Eye (tissue), 1 donor: ENCODE measurements around the gene NOX5.

Source experiments
- DNase-seq: peaks from one replicate; pipeline ENCODE4 v3.0.0-alpha.2; 2015

NOX5 gene

DNA sequence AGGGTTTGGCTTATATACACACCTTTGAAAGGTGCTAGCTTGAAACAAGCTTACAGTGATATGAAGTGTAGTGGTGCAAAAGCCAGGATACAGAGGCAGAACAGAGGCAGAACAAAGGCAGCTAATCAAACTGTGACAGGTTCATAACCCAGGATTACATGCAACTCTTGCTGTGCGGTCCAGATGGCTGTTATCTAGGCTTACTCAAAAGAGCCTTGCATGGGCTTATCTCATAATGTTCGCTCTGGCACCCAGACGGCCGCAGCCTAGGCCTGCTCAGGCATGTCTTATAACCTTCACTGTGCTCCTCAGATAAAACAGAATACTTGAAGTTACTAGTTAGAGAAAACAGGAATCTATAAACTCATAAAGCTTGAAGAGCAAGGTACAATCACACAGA is 22.8 kb upstream of the NOX5 start:
- DNase-seq: peak; percentile 54

DNA sequence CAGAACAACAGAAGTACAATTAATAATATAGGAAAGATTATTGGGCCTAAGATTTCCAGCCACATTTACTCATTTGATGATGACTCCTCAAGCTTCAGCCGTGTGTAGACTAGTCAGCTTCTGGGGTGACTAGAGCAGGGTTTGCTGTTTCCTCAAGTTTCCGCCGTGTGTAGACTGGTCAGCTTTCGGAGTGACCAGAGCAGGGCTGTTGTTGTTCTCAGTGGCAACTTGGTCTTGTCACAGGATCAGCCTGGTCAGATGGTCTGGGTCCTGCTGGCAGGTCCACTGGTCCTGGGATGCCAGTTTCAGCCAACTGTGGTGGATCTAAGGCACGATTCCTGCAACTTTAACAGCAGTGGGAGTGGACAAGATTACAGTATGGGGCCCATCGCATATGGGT is 21.8 kb upstream of the NOX5 start:
- DNase-seq: no peak

DNA sequence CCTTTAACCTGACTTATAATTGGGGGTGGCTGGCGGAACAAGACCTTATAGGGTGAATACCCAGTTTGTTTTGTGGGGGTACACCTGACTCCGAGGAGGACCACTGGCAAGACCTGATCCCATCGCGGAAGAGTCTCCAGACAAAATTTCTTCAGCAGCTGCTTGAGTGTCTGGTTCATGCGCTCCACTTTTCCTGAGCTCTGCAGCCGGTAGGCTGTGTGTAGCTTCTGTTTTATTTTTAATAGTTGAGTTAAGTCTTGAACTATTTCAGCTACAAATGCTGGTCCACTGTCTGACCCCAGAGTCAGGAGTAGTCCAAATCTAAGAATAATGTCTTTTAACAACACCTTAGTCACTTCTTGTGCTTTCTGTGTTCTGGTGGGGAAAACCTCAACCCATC is 21.2 kb upstream of the NOX5 start:
- DNase-seq: no peak

DNA sequence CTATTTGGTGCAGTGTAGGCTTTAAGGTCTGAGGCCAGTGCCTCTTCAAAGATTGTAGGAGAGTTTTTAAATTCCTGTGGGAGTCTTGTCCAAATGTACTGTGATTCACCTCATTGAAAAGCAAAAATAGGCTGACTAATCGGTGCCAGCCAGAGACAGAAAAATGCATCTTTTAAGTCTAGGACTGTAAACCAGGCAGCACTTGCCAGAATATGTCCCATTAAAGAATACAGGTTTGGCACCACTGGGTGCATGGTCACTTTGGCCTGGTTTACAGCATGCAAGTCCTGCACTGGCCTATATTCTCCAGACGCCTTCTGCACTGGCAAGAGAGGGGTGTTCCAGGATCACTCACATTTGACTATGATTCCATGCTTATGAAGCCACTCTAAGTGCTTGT is 20.3 kb upstream of the NOX5 start:
- no peak for DNase-seq

DNA sequence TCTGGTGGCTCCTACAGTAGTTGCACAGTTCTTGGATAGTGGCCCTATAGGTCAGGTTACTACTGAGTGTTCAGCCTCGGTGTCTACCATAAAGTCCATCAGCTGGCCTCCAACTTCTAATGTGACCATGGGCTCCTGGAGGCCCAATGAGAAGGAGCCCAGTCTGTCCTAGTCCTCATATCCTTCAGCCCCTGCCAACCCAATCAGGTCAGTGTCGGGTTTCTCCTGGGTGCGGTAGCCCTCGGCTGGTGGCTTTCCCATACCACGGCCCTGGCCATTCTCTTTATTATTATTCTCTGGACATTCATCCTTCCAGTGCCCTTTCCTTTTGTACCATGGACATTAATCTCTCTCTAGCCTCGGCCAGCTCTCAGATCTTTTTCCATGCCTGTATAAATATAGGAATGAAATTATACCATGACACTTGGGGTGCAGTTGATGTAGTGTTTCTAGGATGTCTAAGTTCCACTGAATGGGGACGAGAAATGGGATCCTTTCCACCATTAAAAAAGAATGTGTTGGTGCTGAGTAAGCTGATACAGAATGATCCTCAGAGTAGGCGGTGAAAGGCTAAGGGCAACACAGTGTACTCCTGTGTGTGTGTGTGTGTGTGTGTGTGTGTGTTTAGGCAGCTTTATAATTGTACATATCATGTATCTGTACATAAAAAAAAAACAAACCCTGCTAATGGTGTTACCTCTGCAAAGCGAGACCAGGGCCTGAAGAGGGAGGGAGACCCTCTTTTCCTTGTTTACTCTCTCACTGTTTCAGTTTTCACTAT is 19.3 kb upstream of the NOX5 start:
- no peak for DNase-seq

DNA sequence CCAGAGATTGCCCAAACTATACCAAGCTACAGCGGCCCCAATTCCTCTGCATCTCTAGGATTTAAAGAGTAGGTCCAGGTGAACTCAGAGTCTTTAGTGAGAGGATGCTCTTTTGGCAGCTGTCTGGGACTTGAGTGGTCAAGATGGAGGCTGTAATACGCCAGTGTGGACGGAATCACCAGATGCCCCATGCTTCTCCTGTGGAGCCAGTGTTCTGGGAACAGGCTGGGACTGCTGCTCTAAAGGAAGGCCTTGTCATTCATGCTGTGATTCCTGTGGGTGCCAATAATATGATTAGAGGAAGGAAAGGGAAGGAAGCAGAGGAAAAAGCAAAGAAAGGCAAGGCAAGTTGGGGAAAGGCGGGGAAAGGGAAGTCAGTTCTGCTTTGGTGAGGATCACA is 17.4 kb upstream of the NOX5 start:
- DNase-seq: no peak

DNA sequence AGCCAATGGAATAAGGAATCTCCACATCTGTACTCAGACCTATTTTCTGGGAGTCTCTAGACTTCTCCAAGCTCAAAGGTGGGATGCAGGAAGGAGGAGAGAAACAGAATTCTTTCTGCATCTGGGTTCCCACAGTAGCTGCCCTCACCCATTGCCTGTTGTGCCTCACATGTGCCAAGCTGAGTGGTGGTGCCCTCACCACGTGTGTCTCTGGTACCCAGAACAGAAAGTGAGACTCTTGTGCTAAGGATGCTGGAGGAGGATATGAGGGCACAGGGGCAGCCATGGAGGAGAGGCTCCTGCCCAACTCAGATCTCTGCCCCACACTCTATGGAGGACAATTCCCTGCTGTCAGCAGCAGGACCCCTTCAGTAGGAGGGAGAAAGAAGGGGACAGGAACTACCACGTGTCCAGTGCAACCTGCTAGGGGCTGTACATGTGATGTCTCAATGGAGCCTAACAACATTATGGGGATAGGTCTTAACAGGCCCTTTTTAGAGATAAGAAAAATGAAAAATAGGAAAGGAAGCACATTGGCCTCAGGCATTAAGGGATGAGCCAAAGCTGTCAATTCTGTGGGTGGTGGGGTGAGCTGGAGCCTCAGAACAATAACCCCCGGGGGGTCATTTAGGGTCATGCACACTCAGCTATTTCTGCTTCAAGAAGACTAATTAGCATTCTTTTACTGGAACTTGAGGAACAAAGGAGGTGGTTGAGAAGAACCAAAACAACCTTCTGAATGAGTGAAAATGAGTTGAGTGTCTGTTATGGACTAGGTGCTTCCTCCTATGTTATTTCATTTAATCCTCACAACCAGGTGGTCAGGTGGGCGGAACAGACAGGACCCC is 16.3 kb upstream of the NOX5 start:
- DNase-seq: peak; percentile 42

DNA sequence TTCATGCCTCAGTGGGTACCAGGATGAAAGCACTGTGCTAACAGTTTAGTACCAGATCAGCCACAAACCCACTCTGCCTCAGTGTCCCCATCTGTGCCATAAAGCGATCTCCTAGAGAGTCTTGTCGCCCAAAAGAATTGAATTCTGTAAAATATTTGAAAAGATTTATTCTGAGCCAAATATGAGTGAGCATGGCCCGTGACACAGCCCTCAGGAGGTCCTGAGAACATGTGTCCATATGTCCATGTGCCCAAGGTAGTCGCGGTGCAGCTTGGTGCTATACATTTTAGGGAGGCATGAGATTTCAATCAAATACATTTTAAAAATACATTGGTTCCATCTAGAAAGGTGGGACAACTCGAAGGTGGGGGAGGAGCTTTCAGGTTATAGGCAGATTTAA is 15.4 kb upstream of the NOX5 start:
- DNase-seq: no peak

DNA sequence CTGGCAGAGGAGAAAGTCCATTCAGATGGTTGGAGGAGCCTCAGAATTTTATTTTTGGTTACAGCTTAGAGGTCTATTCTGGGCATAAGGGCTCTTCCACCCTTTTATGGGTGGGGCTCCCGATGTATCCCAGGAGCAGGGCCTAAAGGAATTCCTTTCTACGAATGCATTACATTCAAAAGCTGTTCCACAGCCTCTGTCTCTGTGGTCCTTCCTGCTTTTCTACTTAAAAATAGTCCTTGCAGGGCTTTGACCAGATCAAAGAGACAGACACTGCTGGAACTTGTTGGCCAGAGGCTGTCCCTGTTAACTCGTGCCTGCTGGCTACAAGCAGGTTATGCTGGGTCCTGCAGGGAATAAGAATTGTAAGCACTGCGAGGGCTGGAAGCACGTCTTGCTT is 14.4 kb upstream of the NOX5 start:
- DNase-seq: no peak

DNA sequence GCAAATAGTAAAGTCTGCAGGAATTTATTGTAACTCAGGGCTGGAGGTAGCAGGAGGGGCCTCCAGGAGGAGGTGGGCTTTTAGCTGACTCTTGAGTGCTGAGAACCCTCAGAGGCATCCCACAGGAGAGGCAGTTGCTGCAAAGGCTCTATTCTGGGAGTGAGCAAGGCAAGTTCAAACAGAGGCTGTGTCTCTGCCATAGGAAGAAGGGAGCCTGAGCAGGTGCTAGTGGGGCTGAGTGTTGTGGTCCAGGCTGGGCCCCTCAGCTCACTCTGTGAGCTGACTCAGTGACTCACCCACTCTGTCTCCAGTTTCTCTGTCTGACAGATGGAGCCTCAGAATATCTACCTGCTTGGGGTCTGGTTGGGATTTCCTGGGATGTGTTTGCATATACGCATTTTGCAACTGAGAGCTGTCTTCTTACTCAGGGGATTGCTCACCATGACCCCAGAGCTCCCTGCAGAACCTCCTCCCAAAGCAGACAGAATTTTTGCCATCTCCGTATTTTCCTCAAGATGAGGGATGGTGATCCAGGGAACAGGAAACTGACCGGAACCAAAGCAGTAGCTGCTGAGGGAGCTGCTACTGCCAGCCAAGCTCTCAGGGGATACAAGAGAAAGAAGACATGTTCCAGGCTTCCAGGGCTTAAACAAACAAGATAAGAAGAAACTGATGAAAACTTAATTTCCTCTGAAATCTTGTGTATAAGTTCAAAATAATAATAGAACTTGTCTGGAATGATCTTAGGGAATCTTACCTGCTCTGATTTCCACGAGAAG is 13.6 kb upstream of the NOX5 start:
- no peak for DNase-seq

DNA sequence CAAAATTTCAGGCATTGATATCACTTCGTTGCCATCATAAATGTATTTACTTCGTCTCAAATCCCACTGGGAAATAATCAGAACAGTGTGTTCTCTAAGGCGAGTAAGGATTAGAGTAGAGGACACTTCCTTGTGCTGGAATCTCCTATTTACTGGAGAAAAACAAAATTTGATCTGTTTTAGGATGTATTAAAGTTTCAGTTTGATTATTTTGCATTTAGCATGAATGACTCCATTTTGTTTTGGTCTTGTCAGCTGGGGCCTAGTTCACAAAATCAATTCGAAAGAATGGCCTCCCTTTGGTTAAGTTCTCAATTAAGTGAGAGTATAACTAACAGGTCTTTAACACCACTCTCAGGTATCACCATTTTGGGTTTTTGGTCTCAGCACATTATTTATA is 11.7 kb upstream of the NOX5 start:
- no peak for DNase-seq

DNA sequence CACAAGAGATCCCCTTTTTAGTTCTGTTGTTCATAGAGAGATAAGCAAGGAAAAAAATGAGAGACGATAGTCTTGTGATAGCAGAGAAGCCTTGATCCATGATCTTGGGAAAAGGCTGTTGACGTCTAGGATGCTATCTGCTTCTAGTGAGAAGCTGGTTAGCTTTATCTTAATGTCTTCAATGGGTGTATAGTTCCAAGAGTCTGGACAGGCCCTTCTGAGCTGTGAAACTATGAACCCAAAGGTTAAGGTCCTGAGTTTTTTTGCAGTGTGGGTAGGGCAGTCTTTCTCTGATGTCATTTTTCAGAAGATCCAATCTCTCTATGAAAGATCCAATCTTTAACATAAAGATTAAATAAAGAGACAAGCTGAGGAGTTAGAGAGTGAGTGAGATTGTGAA is 10.5 kb upstream of the NOX5 start:
- no peak for DNase-seq

DNA sequence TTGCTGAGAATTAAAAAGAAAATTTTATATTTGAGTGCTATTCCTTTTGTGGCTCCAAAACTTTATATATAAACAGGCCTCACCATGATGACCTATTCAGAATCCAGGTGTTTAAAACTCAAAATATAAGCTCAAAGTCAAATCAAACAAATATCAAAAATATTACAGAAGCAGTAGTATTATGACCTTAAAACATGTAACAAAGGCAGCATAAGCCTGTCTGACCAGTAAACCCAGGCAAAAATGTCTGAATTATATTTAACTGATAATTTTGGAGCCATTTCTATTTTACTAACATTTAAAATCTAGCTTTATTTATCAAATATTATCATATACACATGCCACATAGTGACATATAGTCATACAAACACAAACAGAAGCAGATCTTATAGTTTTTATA is 6.4 kb upstream of the NOX5 start:
- no peak for DNase-seq

DNA sequence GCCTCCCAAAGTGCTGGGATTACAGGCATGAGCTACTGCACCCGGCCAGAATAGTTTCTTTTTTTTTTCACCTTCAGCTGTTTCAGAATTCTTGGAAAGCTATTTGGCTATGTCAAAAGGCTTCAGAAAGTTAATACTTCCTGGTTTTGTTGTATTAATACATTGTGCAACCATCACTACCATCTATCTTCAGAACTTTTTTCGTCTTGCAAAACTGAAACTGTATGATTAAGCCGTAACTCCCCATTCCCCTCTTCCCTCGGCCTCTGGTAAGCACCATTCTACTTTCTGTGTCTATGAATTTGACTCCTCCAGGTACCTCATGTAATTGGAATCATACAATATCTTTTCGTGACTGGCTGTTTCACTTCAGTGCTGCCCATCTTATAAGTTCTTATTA is 5.2 kb upstream of the NOX5 start:
- DNase-seq: no peak

DNA sequence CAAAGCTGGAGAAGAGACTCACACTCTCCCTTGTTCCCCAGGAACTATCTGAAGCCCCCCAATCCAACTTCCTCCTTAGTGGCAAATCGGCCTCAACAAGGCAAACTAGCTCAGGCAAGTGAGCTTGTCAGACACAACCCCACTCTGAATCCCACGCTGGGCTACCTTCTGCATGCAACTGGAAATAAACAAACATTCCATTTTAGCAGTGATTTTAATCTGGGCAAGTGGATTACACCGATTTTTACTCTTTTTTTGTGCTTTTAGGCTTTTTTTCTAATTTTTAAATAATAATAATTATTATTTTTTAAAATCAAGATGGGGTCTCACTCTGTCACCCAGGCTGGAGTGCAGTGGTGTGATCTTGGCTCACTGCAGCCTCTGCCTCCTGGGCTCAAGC is 2.9 kb upstream of the NOX5 start:
- no peak for DNase-seq

DNA sequence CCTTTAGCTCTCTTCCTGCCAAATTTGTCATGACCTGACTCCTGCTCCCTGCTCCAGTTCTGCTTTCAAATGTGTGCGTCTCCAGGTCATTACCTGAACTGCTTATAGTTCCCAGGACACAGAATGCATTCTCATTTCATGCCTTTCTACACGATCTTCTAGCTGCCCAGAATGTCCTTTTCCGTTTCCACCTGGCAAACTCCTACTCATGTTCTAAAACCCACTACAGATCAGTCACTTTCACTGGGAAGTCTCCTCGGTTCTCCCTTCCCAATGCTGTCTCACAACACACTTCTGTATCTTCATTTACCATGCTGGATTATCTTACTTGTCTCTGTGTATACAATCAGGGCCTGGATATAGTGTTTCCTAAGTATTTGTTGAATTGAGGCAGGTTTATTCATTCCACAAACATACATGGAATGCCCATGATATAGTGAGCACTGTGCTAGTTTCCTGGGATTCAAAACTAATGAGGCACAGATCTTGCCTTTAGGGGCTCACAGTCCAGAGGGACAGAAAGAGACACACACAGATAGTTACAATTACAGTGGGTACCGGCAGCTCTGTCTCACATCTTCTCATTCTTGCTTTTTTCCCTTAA is 1.6 kb upstream of the NOX5 start:
- no peak for DNase-seq

DNA sequence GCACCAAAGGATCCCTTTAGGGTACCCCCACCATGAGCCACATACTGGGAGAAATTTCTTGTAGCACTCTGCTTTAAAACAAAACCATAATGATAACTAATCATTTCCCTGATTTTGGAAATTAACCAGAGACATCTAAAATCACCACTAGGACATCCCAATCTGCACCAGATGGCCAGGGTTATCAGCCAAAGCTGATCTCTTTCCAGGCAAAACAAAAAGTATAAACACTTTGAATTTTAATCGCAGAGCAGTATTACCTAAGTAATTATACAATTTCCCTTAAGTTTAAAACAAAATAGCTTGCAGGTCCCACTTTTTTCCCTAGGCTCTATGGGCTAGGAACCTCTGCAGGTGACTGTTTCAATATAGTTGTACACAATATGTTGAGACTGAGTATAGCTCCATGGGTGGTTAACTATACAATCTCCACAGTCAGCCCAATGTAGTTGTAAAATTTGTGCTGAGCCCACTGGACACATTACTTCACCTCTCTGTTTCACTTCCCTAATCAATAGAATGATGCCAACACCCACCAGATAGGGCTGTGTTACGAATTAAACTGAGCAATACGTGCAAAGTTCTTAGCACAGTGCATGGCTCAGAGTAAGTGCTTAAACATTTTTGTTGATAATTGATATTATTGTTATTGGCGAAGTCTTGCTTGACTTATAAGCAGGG is 629 bp upstream of the NOX5 start:
- no peak for DNase-seq

DNA sequence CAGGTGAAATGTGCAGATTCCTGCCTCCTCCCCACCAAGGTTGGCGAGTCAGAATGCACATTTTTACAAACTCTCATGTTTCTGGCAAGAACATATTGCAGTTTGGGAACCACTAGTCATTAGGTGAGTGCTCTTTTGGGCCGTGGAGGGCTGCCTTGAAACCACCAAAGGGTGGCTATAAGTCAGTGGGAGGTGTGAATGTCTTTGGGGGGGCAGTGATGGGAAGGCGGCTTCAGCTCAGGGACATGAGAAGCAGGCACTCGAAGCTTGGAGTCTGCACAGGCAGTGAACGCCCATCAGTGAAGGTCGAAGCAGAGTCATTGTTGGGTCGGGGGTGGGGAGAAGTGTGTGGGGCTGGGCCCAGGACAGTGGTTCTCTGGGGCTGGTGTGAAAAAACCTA is 1.1 kb downstream of the NOX5 start:
- DNase-seq: no peak

DNA sequence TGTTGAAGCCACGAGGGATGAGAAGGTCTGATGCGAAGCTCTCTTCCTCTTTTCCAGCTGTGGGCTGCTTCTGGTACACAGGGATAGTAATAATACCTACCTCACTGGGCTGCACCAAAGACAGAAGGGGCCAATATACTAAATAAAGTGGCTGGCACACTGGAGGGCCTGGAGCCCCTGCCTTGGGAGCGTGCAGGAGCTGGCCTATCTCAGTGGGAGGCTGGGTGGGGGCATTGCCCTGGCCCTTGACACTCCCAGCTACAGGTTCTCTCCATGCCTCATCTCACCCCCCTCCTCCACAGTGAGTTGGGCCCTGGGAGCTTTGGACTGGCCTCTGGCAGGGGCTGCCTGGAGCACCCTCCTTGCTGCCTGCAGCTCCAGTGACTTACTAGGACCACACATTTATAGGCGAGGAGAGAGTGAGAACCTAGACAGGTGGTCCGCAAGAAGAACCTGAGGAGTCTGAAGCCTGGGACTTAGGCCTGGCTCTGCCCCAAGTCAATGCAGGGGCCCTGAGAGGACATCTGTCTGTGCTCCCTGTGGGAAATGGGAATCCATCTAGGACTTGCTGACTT is 1.6 kb downstream of the NOX5 start:
- no peak for DNase-seq

DNA sequence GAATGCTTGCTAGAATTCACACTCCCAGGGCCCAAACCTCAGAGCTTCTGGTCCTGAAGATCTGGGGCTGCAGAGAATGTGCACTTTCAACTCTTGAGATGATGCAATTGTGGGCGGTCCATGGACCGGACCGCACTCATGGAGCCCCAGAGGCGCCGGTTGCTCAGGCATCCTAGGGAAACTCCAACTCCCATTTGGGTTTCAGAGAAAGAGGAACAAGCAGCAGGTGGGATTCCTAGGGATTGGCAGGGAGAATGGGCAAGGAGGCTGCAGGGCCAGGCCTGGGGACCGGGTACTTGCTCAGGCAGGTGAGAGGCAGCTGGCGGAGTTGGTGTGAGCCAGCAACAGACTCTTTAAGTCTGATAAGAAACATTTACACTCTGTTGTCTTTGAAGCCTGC is 3.5 kb downstream of the NOX5 start:
- no peak for DNase-seq

DNA sequence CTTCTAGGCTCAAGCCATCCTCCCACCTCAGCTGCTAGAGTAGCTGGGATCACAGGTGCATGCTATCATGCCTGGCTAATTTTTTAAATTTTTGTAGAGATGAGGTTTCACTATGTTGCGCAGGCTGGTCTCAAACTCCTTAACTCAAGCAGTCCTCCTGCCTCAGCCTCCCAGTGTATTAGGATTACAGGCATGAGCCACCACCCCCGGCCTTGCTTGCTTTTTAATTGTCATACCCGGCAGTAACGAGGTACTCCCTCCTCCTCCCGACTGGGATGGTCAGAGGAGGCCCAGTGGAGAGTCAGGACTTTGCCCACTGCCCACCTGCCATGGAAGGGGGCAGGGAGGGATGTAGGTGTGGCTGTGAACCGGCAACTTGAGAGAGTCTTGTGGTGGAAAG is 4.5 kb downstream of the NOX5 start:
- DNase-seq: no peak

DNA sequence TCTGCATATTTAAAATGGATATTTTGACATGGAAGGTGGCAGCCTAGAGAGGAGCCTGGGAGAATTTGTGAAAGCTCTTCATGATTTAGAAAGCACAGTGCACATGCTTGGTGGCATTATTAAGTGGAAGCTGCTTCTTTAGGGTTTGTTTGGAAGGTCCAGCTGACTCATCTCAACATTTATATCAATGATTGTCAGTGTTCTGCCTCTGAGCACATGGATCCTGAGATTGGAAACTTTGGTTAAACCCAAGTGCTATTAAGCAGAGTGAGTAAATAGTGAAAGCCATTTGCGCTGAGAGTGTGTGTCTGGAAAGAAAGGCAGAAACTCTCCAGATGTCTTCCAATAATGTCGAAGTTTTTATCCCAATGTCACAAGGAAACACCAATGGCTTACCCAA is 7.4 kb downstream of the NOX5 start:
- DNase-seq: no peak
